NCI-H187 treated with DMSO at 0.1 percent for 48 hours (cell line): ENCODE results near the gene HMBS.
"Not testable (repeated sequence)": the region's sequence is repeated elsewhere in the genome, so short reads cannot be mapped to it uniquely, and the experiment has no call there.

Source experiments
- DNase-seq: peaks from one replicate; lab custom pipeline; 2025; lab: John Stamatoyannopoulos, UW

HMBS gene

DNA sequence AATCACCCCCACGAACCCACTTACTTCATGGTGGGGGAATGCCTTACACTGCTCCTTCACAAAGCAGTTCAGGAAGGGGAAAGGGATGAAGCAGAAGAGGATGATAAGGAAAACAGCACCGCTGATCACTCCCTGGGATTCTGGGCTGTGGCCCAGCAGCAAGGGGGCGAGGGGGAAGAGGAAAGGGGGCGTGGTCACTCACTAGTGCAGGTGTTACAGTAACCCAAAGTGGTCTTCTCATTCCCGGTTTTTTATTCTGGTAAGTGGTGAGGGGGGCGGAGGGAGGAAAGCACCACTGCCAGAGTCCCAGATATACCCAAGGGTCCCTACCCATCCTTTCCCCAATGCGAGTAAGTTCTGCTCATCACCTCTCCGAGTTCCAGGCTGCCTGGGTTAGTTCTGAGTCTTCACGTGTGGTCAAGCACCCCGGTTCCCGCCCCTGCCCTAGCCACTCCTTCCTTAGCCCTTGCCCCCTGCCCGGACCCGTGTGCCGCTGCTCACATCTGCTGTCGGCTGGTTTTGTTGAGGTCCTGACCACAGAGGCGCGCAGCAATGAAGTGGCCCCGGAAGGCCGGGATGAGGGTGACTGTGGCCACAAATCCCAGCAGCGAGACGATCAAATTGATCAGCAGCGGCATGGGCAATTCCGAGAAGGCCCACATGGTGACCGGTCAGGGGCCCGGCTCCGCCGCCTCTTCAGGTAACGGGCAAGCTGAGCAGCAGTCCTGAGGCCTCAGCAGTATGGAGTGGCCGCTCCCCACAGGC, 16.5 kb downstream of the HMBS start:
- no peak for DNase-seq

DNA sequence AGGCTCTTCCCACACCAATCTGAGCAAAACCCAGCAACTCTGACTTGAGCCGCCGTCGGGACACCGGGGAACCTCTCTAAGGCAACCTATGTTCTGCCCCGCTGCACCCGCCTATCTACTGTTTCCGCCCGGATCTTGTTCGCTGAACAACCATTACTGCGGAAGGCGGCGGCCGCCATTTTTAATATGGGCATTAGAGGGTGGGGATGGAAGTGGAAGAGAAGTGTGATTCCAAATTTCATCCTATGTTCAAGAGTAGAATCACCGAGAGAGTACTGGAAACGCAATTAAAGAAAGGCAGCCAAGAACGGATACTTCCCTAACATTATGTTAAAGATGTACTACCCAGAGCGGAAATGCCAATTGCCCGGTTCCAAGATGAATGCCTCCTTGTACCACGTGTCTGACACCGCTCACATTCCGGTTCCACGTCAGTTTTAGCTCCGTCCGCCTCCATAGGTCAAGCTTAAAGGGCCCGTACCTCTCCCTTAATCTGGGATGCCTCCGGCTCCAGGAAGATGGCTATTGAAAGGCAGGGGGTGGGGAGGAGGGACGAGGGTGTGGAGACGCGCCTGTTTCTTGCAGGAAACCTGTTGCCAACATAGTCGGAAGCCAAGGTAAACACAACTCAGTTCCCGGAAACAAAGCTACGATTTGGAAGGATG, 17.2 kb downstream of the HMBS start, which contains the start of gene DPAGT1:
TSS of gene DPAGT1 (minus strand) at position 95 of the 665 bp plus-strand sequence. CDS start 198 bp downstream, outside the sequence.
- peak; percentile 86 for DNase-seq

DNA sequence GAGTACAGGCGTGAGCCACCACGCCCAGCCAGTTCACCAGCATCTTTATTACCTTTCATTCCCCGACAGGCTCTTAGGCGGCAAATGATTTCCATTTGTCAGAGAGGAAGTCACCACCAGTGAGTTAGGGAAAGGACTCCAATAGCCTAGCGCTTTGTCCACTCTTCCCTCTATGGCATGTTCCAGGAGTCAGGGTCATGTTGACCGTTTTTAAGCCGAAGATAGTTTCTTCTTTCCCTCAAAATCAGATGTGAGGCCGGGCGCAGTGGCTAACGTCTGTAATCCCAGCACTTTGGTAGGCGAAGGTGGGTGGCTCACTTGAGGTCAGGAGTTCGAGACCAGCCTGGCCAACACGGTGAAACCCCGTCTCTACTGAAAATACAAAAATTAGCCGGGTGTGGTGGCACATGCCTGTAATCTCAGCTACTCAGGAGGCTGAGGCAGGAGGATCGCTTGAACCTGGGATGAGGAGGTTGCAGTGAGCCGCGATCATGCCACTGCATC, 18.5 kb downstream of the HMBS start:
- DNase-seq: not testable (repeated sequence)

DNA sequence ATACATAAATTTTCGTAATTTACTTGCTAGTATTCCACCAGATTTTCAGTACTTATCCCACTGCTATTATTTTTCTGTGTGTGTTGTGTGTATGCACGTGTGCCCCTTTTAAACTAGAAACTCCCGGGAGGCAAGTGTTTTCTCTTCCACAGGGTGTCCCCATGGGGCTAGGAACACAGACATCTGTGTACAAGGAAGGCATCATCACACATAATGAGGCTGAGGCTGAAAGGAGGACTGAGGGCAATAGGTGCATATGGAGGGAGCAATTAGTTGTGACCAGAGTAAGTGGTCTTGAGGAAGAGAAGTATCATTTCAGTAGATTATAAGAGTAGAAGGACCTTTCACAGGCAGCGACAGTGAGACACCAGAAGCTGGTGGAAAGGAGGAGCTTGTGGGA, 19.1 kb downstream of the HMBS start:
- DNase-seq: peak; percentile 63

DNA sequence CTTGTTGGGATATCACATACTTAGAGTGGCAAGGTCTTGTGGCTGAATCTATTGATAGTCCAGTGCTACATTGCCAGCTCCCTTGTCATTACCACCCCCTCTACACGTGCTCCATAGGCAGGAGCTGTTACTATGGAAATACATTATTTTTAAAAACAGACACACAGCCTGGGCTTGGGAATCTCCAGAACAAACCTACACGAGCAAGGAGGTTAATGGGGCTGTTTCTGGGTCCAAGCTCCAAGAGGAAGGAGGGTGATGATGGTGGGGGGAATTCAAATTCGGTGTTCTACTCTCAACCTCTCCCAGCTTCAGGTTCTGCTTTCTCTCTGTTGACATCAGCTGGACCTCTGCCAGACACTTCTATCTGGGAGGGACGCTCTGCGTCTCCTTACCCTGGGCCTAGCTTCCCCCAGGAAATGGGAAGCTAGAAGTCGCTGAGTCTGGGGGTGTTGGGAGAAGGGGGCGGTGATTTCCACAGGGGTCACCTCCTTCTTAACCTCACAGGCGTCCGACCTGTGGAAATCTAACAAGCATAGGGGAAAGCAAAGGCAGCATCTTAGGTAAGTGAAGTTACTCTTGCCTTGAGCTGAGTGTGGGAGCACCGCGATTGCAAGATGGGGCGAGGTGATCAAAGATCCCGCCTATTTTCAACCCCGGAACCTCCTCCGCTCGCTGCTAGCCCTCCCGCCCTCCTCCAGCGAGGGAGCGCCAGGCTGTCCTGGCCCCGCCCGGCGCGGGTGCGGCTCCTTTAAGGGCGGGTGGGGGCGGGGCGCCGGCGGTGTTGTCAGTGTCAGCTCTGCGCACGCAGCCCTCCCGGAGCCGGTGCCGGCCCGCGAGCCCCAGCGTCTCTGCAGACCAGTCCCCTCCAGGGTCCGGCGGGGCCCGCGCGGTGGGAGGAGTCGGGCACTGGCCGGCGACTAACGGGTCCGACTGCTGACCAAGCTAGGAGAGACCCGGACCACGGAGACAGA, 22.2 kb downstream of the HMBS start, which contains the start of gene C2CD2L:
TSS of gene C2CD2L (plus strand) at position 781 of the 974 bp plus-strand sequence. CDS start 398 bp downstream, outside the sequence.
- DNase-seq: peak; percentile 43

DNA sequence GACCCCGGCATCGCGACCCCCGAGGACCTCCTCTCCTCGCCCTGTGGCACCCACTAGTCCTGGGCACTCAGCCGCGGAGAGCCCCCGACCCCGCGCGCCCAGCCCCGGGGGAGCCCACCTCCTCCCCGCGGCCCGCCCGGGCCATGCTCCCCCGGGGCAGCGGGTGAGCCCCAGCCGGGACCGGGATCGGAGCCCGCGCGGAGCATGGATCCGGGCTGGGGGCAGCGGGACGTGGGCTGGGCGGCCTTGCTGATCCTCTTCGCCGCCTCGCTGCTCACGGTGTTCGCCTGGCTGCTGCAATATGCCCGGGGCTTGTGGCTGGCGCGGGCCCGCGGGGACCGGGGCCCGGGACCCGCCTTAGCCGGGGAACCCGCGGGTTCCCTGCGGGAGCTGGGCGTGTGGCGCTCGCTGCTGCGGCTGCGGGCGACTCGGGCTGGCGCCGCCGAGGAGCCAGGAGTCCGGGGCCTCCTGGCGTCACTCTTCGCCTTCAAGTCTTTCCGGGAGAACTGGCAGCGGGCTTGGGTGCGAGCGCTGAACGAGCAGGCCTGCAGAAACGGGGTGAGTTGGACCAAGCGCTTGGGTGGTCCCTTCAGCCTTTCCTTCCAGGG, 23.0 kb downstream of the HMBS start:
- no peak for DNase-seq

DNA sequence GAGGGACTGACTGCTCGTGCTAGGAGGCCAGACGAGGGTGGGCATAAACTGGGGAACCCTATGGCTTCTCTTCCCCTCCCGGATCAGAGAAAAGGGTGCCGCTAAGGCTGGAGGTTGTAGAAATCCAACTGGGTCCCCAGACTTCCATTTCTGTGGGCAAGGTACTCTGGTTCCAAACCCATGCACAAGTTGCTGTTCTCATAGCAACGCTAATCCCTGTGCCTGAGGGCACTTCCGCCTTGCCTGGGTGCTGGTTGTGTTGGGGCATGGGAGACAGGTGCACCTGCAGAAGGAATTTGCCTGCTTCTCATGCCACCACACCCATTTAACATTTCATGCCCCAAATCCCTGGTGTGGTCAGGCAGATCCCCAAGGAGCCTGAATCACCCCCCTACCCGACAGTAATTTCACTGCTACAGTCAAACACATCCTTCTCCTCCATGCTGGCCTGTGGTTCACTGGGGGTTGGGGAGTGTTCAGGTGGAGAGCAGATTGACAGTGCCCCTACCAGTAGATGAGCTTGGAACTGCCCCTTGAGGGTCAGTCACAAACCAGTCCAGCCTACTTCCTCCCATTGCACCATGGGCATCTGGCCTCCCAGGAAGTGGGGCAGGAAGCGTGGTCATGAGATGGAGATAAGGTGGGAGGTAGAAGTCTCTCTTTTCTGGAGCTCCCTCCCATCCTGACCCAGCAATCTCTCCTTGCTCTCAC, 23.6 kb downstream of the HMBS start:
- DNase-seq: no peak

DNA sequence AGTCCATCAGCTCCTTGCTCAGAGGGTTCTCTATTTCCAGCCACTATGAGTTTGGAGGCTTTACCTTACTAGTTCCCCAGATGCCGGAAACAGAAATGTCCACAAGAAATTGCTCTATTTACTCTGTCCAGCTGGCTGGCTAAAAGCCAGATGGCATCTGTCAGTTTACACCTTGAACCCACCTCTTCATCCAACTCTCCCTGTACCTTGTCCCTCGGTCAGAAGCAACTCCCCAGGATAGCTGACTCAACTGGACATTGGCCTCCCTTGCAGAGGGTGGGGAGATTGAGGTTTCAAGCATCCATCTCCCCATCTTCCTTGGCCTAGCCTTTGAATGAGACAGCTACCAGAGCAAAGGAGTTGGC, 24.2 kb downstream of the HMBS start:
- DNase-seq: no peak

DNA sequence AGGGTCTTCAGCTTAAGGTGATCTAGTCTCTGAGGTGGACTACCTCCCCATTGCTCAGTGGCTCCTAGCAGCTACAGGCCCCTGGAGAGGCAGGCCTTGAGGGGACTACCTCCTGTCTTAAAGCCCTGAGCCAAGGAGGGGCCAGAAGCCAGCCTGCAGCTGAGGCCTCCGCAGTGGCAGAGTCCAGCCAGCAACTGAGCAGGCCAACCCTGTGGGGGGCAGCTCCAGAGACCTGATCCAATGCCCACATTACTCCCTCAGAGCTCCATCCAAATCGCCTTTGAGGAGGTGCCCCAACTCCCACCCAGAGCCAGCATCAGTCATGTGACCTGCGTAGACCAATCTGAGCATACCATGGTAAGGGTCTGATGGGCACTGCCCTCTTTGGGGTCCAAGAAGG, 25.2 kb downstream of the HMBS start:
- DNase-seq: no peak

DNA sequence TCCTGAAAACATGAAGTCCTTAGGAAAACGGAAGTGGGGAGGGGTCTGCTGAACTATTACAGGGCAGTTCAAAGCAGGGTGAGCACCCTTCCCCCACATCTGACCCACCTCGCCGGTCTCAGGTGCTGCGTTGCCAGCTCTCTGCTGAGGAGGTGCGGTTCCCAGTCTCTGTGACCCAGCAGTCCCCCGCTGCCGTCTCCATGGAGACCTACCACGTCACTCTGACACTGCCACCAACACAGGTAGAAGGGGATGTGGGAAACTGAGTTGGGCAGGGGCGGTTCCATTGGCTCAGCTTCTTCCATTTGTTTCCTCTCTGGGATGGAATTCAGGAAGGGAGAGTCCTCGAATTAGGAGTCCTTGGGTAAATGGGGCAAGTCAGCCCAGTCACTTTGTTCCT, 25.8 kb downstream of the HMBS start:
- no peak for DNase-seq

DNA sequence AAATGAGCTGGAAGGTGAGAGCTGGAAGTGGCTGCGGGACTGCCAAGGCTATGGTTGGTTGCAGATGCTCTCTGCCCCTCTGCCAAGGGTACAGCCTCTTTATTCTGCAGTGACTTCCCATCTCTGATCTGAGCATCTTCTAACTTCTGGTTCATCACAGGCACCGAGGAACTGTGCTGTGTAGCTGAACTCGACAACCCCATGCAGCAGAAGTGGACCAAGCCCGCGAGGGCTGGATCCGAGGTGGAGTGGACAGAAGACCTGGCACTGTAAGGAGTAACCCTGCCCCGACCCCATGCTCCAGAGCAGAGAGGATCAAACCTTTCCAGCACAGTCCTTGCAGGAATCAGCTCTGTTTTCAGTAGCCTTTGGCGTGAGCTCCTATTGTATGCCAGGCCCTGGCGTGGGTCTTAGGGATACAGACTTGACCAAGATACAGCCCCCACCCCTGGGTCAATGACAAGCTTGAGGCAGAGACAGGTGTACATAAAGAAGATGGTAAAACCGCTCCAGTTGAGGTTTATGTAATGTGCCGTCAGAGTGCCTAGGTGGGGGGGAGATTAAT, 26.8 kb downstream of the HMBS start:
- DNase-seq: no peak

DNA sequence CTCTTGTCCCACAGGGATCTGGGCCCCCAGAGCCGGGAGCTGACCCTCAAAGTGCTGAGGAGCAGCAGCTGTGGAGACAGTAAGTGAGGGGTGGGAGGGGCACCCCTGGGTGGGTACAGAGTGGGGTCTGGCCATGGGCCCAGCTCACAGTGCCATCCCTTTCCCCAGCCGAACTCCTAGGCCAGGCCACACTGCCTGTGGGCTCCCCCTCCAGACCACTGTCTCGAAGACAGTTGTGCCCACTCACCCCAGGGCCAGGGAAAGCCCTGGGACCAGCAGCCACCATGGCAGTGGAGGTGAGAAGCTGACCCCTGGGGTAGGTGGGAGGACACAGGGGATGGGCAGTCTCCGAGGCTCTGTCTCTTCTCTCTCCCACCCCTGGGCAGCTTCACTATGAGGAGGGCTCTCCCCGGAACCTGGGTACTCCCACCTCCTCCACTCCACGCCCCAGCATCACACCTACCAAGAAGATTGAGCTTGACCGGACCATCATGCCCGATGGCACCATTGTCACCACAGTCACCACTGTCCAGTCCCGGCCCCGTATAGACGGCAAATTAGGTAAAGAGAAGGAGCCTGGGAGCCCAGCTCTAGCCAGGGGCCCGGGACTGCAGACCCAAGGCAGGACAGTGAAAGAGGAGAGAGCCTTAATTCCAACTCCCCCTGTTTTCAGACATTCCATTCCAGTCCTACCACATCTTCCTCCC, 27.8 kb downstream of the HMBS start:
- DNase-seq: no peak

DNA sequence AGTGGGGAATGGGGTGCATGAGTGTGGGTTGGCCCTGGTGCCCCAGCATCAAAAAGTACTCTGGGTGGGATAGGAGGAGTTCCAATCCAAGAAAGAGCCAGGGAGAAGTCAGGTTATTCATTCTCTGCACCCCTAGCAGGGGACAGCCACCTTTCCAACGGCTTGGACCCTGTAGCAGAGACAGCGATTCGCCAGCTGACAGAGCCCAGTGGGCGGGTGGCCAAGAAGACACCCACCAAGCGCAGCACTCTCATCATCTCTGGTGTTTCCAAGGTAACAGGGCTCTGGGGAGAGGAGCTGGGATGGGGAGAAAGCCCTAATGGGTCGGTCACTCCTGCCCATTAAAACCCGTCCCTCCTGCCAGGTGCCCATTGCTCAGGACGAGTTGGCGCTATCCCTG, 29.0 kb downstream of the HMBS start:
- DNase-seq: no peak

DNA sequence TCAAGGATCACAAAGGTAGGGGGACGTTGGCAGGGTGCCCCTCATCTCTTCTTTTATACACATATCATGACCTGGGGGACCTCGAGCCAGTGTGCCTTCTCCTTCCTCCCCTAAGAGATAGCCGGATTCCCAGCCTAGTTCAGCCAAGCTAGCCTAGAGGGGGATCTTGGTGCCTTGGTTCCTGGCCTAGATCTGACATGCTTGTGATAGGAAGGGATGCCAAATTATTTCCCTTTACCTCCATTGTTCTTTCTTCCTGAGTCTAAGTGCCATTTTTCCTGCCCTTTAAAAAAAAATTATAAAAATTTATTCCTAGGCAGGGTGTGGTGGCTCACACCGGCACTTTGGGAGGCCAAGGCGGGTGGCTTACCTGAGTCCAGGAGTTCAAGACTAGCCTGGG, 29.7 kb downstream of the HMBS start:
- no peak for DNase-seq

DNA sequence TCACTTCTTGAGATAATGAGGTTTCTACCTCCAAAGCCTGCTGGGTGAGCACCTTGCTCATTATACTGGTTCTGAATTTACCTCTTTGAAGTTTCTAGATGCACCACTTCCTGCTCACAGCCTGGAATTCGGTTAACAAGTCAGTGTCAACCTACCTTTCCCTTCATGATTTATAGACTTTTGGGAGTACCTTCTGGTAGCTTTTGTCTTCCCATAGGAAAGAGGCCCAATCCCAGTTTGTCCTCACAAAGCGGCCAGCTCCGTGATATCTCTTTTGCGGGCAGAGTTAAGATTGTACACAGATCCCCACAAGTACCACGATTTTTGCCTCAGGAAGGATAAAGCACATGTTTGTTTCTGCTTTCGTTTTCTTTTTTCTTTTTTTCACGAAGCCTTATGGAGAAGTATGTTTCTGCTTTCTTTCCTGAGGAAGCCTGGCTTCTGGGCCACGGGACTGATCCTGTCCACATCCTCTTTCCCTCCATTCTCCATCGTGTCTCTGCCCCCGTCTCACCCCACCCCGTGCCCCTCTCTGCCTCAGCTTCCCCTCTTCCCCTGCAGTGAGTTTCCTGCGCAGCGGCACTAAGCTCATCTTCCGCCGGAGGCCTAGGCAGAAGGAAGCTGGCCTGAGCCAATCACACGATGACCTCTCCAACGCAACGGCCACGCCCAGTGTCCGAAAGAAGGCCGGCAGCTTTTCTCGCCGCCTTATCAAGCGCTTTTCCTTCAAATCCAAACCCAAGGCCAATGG, 31.0 kb downstream of the HMBS start:
- DNase-seq: no peak

DNA sequence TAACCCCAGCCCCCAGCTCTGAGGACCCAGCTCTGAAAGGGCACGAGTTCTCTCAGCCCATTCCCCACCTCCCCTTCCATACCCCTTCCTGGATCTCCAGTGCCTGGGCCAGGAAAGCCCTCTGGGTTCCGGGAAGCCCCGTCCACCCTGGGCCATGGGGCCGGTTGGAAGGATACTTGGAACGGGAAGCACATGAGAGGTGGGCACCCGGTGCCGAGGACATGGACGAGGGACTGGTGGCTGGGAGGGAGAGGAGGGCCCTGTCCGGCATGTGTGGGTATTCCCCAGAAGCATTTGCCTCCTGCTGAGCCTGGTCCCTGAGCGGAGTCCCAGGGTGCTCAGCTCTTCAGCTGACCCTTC, 31.5 kb downstream of the HMBS start:
- DNase-seq: no peak

DNA sequence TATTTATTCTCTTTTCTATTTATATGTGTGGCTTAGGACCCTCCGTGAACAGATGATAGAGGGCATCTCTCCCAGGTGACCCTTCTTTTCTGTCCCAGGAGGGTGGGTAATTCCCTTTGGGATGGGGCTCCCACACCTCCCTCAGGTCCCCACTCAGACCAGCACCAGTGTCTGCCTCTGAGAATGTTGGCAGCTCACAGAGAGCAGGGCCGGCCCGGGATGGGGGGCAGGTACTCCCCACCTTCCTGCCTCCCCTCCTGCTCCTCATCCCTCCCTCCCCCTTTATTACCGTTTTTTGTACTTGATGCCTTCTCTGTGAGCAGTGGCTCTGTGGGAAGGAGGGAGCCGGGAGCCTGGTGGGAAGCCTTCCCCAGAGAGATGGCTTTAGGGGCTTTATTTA, 31.9 kb downstream of the HMBS start:
- DNase-seq: no peak

DNA sequence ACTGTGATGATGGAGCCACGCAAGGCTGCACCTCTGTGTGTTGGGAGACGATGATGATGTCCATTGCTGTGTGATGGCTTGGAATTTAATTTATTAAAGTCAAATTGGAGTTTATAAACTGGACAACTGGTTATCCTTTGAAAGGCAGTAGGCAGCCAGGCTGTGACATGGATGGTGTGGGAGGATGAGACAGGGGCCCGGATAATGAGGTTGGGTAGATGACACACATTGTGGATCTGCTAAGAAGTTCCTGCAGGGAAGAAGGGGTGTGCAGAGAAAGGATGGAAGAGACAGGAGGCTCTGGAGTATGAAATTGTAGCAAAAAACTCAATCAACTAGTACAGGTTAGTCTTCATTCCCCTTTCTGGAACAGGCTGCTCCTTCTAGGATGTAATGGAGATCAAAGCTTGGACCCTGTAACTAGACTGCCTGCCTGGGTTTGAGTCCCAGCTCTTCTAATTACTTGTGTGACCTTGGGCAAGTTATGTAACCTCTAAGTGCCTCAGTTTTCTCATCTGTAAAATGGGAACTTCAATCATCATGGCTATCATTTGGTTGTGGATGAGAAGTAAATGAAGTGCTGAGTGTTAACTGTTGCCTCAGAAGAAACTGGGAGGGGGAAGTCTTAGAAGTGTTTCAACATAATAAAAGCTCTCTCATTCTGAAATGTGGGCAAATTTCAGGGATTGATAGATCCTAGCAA, 32.5 kb downstream of the HMBS start:
- DNase-seq: no peak

DNA sequence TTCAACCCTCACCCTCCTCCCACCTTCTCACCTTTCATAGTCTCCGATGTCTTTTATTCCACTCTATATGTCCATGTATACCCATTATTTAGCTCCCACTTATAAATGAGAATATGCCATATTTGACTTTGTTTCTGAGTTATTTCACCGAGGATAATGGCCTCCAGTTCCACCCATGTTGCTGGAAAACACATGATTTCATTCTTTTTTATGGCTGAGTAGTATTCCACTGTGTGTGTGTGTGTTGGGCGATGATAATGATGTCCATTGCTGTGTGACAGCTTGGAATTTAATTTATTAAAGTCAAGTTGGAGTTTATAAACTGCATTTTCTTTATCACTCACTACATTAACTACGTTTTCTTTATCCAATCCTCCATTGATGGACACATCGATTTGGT, 33.5 kb downstream of the HMBS start:
- no peak for DNase-seq
